ENCODE data around the gene PGLYRP2. TPM values are rescaled to one million over a fixed set of nuclear protein-coding genes. Genes with fewer than 3 reads are reported as not detected.

PGLYRP2 gene
- total and polyA plus RNA-seq, 2 of the 13 experiments (the other 11 are each of a cell fraction or from before 2014, with no cell fraction given): 0.04 to 1.0 TPM

DNA sequence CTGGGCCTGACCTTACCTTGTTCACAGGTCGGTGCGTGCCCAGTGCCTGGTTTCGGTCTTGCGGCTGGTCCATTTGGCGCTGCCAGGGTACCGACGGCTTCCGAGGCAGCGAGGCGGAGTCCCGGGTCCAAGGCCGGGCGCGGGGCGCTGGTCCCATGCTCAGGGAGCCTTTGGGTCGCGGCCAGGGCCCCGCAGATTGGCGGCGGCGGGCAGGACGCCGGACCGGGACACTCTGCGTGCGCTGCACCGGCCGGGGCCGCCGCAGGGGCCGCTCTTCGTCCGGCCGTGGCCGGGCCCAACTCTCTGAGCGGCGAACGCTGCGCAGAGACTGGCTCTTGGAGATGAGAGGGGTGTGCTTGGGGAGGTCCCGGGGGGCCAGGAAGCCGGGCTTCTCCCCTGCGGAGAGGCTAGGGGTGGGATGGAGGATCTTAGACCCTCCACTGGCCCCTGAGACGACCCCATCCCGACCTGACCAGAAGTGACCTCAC lies 26.2 kb downstream of the PGLYRP2 start:
- H3K4me3 ChIP-seq (replicated peaks in 1 of 3; ENCODE audit: insufficient read depth in 1 of 3, low read depth in 2 of 3, low read length in 3 of 3): peak overlapping the region in 1 of 3 experiments; percentile 61; a peak in 1 of 6 replicates
- H3K9me3 ChIP-seq (ENCODE audit: low read length): no peaks in the 10 kb centered on the region
- in situ Hi-C loops (cut with HindIII; ENCODE audit: extremely low pct_ligation_motif_present, low pct_unique_long_range_greater_than_20kb): no loop called here
- no peaks in the 10 kb centered on the region for H4K20me1 ChIP-seq (ENCODE audit: insufficient read depth, low read length)
- H3K9ac ChIP-seq (ENCODE audit: insufficient read depth, low read depth, low read length): no peak overlapping the region
- peak overlapping the region; percentile 69 for H3K4me2 ChIP-seq (ENCODE audit: low read depth, low read length)
- no peak for TF ChIP-seq MBNL3 (CRISPR knock-in tag; conservative IDR thresholded peaks at IDR 0.05)
- TF ChIP-seq MTA1 (CRISPR knock-in tag; IDR thresholded peaks at IDR 0.05; ENCODE audit: borderline replicate concordance): peak; percentile 43; the same call in 1 of the 2 replicates
- no peak for TF ChIP-seq ZMYM4 (CRISPR knock-in tag; IDR thresholded peaks at IDR 0.05)
- WGBS (ENCODE audit: low lambda C conversion rate): 0% methylated on average over 2 of the region's 44 CpGs
- H3K27me3 ChIP-seq (ENCODE audit: control insufficient read depth in 1 of 2, insufficient read depth in 2 of 2, low read length in 2 of 2): no peaks in the 10 kb centered on the region
- H2AFZ ChIP-seq (ENCODE audit: low read length): no peak overlapping the region
- no peaks in the 10 kb centered on the region for H3K79me2 ChIP-seq (ENCODE audit: insufficient read depth, low read length)
- no peak for ATAC-seq
- no peak for DNase-seq (ENCODE audit: low spot score)
- BruUV-seq (replicated peaks): no TSS peak
- H3K36me3 ChIP-seq (replicated peaks in 1 of 2; ENCODE audit: control insufficient read depth in 1 of 2, insufficient read depth in 2 of 2, low read length in 2 of 2): no peaks in the 10 kb centered on the region
- H3K27ac ChIP-seq (ENCODE audit: extremely low read length, insufficient read depth, low read length): no peak overlapping the region
- CTCF ChIA-PET (ENCODE audit: low intra/inter-chr PET ratio, low total read pairs): no interaction called here
- peaks cover 37% of the 10 kb centered on the region for H3K4me1 ChIP-seq (ENCODE audit: insufficient read depth, low read length)
- intact Hi-C loops (cut with micrococcal nuclease; ENCODE audit: unreplicated experiment): no loop called here
- FAIRE-seq: no peak
- POLR2A ChIA-PET: interaction anchor here (1.4 to 2.2 kb wide), 2 partner anchors 20 to 34 kb away, joined by 7 to 18 read pairs; partner anchors contain the start of gene AKAP8L

- FAIRE-seq: no peak
- H3K79me2 ChIP-seq (ENCODE audit: insufficient read depth, low read length): no peaks in the 10 kb centered on the region
- DNase-seq (ENCODE audit: low spot score): peak; percentile 69
- peak overlapping the region; percentile 69 for H3K4me2 ChIP-seq (ENCODE audit: low read depth, low read length)
- ATAC-seq: peak; percentile 64
- ChIA-PET POLR2A (interaction anchor here (1.4 to 2.2 kb wide), 3 partner anchors 19 to 73 kb away, joined by 7 to 18 read pairs (median 8); partner anchors contain the start of genes AKAP8 and AKAP8L), CTCF (ENCODE audit: low intra/inter-chr PET ratio, low total read pairs) (no interaction called here)
- H4K20me1 ChIP-seq (ENCODE audit: insufficient read depth, low read length): no peaks in the 10 kb centered on the region
- H2AFZ ChIP-seq (ENCODE audit: low read length): no peak overlapping the region
- no peak overlapping the region for H3K27ac ChIP-seq (ENCODE audit: extremely low read length, insufficient read depth, low read length)
- BruUV-seq (replicated peaks): no TSS peak
- in situ Hi-C loops (cut with HindIII; ENCODE audit: extremely low pct_ligation_motif_present, low pct_unique_long_range_greater_than_20kb) (no loop called here), intact Hi-C loops (cut with micrococcal nuclease; ENCODE audit: unreplicated experiment) (no loop called here)
- H3K36me3 ChIP-seq (replicated peaks in 1 of 2; ENCODE audit: control insufficient read depth in 1 of 2, insufficient read depth in 2 of 2, low read length in 2 of 2): no peaks in the 10 kb centered on the region
- no peak overlapping the region for H3K9ac ChIP-seq (ENCODE audit: insufficient read depth, low read depth, low read length)
- 20% methylated on average over 21 of the region's 37 CpGs for WGBS (ENCODE audit: low lambda C conversion rate)
- peaks cover 37% of the 10 kb centered on the region for H3K4me1 ChIP-seq (ENCODE audit: insufficient read depth, low read length)
- H3K9me3 ChIP-seq (ENCODE audit: low read length): no peaks in the 10 kb centered on the region
- peak overlapping the region in 2 of 3 experiments; percentile 34 to 61; a peak in 2 of 6 replicates for H3K4me3 ChIP-seq (replicated peaks in 1 of 3; ENCODE audit: insufficient read depth in 1 of 3, low read depth in 2 of 3, low read length in 3 of 3)
- H3K27me3 ChIP-seq (ENCODE audit: control insufficient read depth in 1 of 2, insufficient read depth in 2 of 2, low read length in 2 of 2): no peaks in the 10 kb centered on the region
- no peak for TF ChIP-seq TEAD2 (CRISPR knock-in tag; IDR thresholded peaks at IDR 0.05)
- TF ChIP-seq ZFP90 (CRISPR knock-in tag; IDR thresholded peaks at IDR 0.05; ENCODE audit: borderline replicate concordance): no peak
- TF ChIP-seq LRRFIP1 (CRISPR knock-in tag; conservative IDR thresholded peaks at IDR 0.05): no peak
- TF ChIP-seq TAF1 (CRISPR knock-in tag; IDR thresholded peaks at IDR 0.05): peak; percentile 32; the same call in 1 of the 2 replicates
- TF ChIP-seq POGK (CRISPR knock-in tag; conservative IDR thresholded peaks at IDR 0.05): no peak
- TF ChIP-seq ZNF33B (CRISPR knock-in tag; IDR thresholded peaks at IDR 0.05): no peak
- peak; percentile 100 for TF ChIP-seq ZNF768 (CRISPR knock-in tag; IDR thresholded peaks at IDR 0.05)
- TF ChIP-seq ZNF746 (CRISPR knock-in tag; IDR thresholded peaks at IDR 0.05): no peak
- peak; percentile 53; the same call in 1 of the 2 replicates for TF ChIP-seq MEIS2 (CRISPR knock-in tag; IDR thresholded peaks at IDR 0.05)
- 0 out of 2 replicates have a peak, but pooled peaks have one; percentile 36 for TF ChIP-seq ZBTB38 (CRISPR knock-in tag; IDR thresholded peaks at IDR 0.05)
These were observed 26.9 kb downstream of the PGLYRP2 start for GRCh38 chr19:15452111-15453047.
